Measurements from ENCODE around the gene BBS2.

BBS2 gene

GRCh38 chr16:56470232-56470631 is 49.6 kb downstream of the BBS2 start:
- peaks cover 99% of the 10 kb centered on the region for H3K36me3 ChIP-seq (ENCODE audit: insufficient read depth, low read depth, low read length)
- H3K27me3 ChIP-seq (ENCODE audit: insufficient read depth, low read length): no peaks in the 10 kb centered on the region
- H3K9ac ChIP-seq (ENCODE audit: low read depth, low read length): no peak overlapping the region
- H3K4me1 ChIP-seq (ENCODE audit: insufficient read depth, low read length): peaks cover 4% of the 10 kb centered on the region; the same call in 1 of the 2 replicates
- H3K27ac ChIP-seq (ENCODE audit: low read length): no peak overlapping the region
- H3K4me3 ChIP-seq (ENCODE audit: low read length): no peak overlapping the region
- no peaks in the 10 kb centered on the region for H3K9me3 ChIP-seq (ENCODE audit: insufficient read depth, low read depth, low read length)

GRCh38 chr16:56469748-56470147 is 50.1 kb downstream of the BBS2 start:
- Histone ChIP-seq H3K4me3 (ENCODE audit: low read length) (no peak overlapping the region), H3K36me3 (ENCODE audit: insufficient read depth, low read depth, low read length) (peaks cover 96% of the 10 kb centered on the region), H3K9ac (ENCODE audit: low read depth, low read length) (no peak overlapping the region), H3K27me3 (ENCODE audit: insufficient read depth, low read length) (no peaks in the 10 kb centered on the region), H3K4me1 (ENCODE audit: insufficient read depth, low read length) (peaks cover under 1% of the 10 kb centered on the region; the same call in 1 of the 2 replicates), H3K9me3 (ENCODE audit: insufficient read depth, low read depth, low read length) (no peaks in the 10 kb centered on the region), H3K27ac (ENCODE audit: low read length) (no peak overlapping the region)

GRCh38 chr16:56468800-56469199 is 51.0 kb downstream of the BBS2 start:
- Histone ChIP-seq H3K9ac (ENCODE audit: low read depth, low read length) (no peak overlapping the region), H3K27me3 (ENCODE audit: insufficient read depth, low read length) (no peaks in the 10 kb centered on the region), H3K4me3 (ENCODE audit: low read length) (no peak overlapping the region), H3K9me3 (ENCODE audit: insufficient read depth, low read depth, low read length) (no peaks in the 10 kb centered on the region), H3K27ac (ENCODE audit: low read length) (no peak overlapping the region), H3K4me1 (ENCODE audit: insufficient read depth, low read length) (no peaks in the 10 kb centered on the region), H3K36me3 (ENCODE audit: insufficient read depth, low read depth, low read length) (peaks cover 96% of the 10 kb centered on the region)

GRCh38 chr16:56466344-56466743 is 53.5 kb downstream of the BBS2 start:
- Histone ChIP-seq H3K36me3 (ENCODE audit: insufficient read depth, low read depth, low read length) (peaks cover 93% of the 10 kb centered on the region), H3K4me3 (ENCODE audit: low read length) (no peak overlapping the region), H3K4me1 (ENCODE audit: insufficient read depth, low read length) (no peaks in the 10 kb centered on the region), H3K27me3 (ENCODE audit: insufficient read depth, low read length) (no peaks in the 10 kb centered on the region), H3K9me3 (ENCODE audit: insufficient read depth, low read depth, low read length) (no peaks in the 10 kb centered on the region), H3K9ac (ENCODE audit: low read depth, low read length) (no peak overlapping the region), H3K27ac (ENCODE audit: low read length) (no peak overlapping the region)

GRCh38 chr16:56463153-56463552 is 56.7 kb downstream of the BBS2 start:
- H3K27ac ChIP-seq (ENCODE audit: low read length): no peak overlapping the region
- no peaks in the 10 kb centered on the region for H3K4me1 ChIP-seq (ENCODE audit: insufficient read depth, low read length)
- no peaks in the 10 kb centered on the region for H3K27me3 ChIP-seq (ENCODE audit: insufficient read depth, low read length)
- H3K9ac ChIP-seq (ENCODE audit: low read depth, low read length): no peak overlapping the region
- H3K4me3 ChIP-seq (ENCODE audit: low read length): no peak overlapping the region
- H3K9me3 ChIP-seq (ENCODE audit: insufficient read depth, low read depth, low read length): no peaks in the 10 kb centered on the region
- peaks cover 90% of the 10 kb centered on the region for H3K36me3 ChIP-seq (ENCODE audit: insufficient read depth, low read depth, low read length)

GRCh38 chr16:56462064-56462796 is 57.6 kb downstream of the BBS2 start:
- no peaks in the 10 kb centered on the region for H3K27me3 ChIP-seq (ENCODE audit: insufficient read depth, low read length)
- H3K27ac ChIP-seq (ENCODE audit: low read length): no peak overlapping the region
- peaks cover 89% of the 10 kb centered on the region for H3K36me3 ChIP-seq (ENCODE audit: insufficient read depth, low read depth, low read length)
- H3K9ac ChIP-seq (ENCODE audit: low read depth, low read length): no peak overlapping the region
- H3K4me1 ChIP-seq (ENCODE audit: insufficient read depth, low read length): no peaks in the 10 kb centered on the region
- H3K9me3 ChIP-seq (ENCODE audit: insufficient read depth, low read depth, low read length): no peaks in the 10 kb centered on the region
- no peak overlapping the region for H3K4me3 ChIP-seq (ENCODE audit: low read length)

GRCh38 chr16:56460101-56460500 is 59.7 kb downstream of the BBS2 start:
- H3K4me3 ChIP-seq (ENCODE audit: low read length): no peak overlapping the region
- no peaks in the 10 kb centered on the region for H3K9me3 ChIP-seq (ENCODE audit: insufficient read depth, low read depth, low read length)

GRCh38 chr16:56457927-56458470 is 61.8 kb downstream of the BBS2 start:
- Histone ChIP-seq H3K4me3 (ENCODE audit: low read length) (no peak overlapping the region), H3K9me3 (ENCODE audit: insufficient read depth, low read depth, low read length) (no peaks in the 10 kb centered on the region), H3K27me3 (ENCODE audit: insufficient read depth, low read length) (no peaks in the 10 kb centered on the region), H3K27ac (ENCODE audit: low read length) (no peak overlapping the region), H3K4me1 (ENCODE audit: insufficient read depth, low read length) (no peaks in the 10 kb centered on the region), H3K9ac (ENCODE audit: low read depth, low read length) (no peak overlapping the region), H3K36me3 (ENCODE audit: insufficient read depth, low read depth, low read length) (peaks cover 90% of the 10 kb centered on the region)

More at GRCh38 chr16:56460101-56460500, 59.7 kb downstream of the BBS2 start:
- H3K36me3 ChIP-seq (ENCODE audit: insufficient read depth, low read depth, low read length): peaks cover 89% of the 10 kb centered on the region
- H3K4me1 ChIP-seq (ENCODE audit: insufficient read depth, low read length): no peaks in the 10 kb centered on the region
- no peak overlapping the region for H3K27ac ChIP-seq (ENCODE audit: low read length)
- H3K27me3 ChIP-seq (ENCODE audit: insufficient read depth, low read length): no peaks in the 10 kb centered on the region
- no peak overlapping the region for H3K9ac ChIP-seq (ENCODE audit: low read depth, low read length)

- Histone ChIP-seq H3K27ac (ENCODE audit: low read length) (peak overlapping the region; percentile 31), H3K27me3 (ENCODE audit: insufficient read depth, low read length) (no peaks in the 10 kb centered on the region), H3K9ac (ENCODE audit: low read depth, low read length) (peak overlapping the region; percentile 90), H3K4me1 (ENCODE audit: insufficient read depth, low read length) (peaks cover 4% of the 10 kb centered on the region; the same call in 1 of the 2 replicates), H3K4me3 (ENCODE audit: low read length) (peak overlapping the region; percentile 99), H3K36me3 (ENCODE audit: insufficient read depth, low read depth, low read length) (peaks cover 47% of the 10 kb centered on the region), H3K9me3 (ENCODE audit: insufficient read depth, low read depth, low read length) (no peaks in the 10 kb centered on the region)
Observed at GRCh38 chr16:56451753-56452689, 67.8 kb downstream of the BBS2 start.

- Histone ChIP-seq H3K36me3 (ENCODE audit: insufficient read depth, low read depth, low read length) (peaks cover 47% of the 10 kb centered on the region), H3K4me3 (ENCODE audit: low read length) (peak within 1 kb of the TSS; percentile 99), H3K4me1 (ENCODE audit: insufficient read depth, low read length) (peaks cover 4% of the 10 kb centered on the region; the same call in 1 of the 2 replicates), H3K27me3 (ENCODE audit: insufficient read depth, low read length) (no peaks in the 10 kb centered on the region), H3K9me3 (ENCODE audit: insufficient read depth, low read depth, low read length) (no peaks in the 10 kb centered on the region), H3K9ac (ENCODE audit: low read depth, low read length) (peak within 1 kb of the TSS; percentile 90), H3K27ac (ENCODE audit: low read length) (peak within 1 kb of the TSS; percentile 55)
Observed at GRCh38 chr16:56450986-56451752, 68.7 kb downstream of the BBS2 start, which contains the start of the genes NUDT21 and OGFOD1. Gene NUDT21 (minus strand): TSS chr16:56451332. CDS start chr16:56451202, 130 bp downstream. Gene OGFOD1 (plus strand): TSS chr16:56451554. CDS start chr16:56451613, 59 bp downstream.

All from iPS-20b (cell line).